HG03439 (cell line): Measurements from ENCODE around the gene INA.
"Not testable (repeated sequence)": the region's sequence is repeated elsewhere in the genome, so short reads cannot be mapped to it uniquely, and the experiment has no call there.

Source experiments
- ATAC-seq: cut with Tn5 transposase; IDR thresholded peaks from one replicate; pipeline ENCODE4 v1.9.1; 2021; ENCODE audit warnings: mild to moderate bottlenecking, moderate library complexity; ENCODE audit not compliant: unreplicated experiment

Gene INA

DNA sequence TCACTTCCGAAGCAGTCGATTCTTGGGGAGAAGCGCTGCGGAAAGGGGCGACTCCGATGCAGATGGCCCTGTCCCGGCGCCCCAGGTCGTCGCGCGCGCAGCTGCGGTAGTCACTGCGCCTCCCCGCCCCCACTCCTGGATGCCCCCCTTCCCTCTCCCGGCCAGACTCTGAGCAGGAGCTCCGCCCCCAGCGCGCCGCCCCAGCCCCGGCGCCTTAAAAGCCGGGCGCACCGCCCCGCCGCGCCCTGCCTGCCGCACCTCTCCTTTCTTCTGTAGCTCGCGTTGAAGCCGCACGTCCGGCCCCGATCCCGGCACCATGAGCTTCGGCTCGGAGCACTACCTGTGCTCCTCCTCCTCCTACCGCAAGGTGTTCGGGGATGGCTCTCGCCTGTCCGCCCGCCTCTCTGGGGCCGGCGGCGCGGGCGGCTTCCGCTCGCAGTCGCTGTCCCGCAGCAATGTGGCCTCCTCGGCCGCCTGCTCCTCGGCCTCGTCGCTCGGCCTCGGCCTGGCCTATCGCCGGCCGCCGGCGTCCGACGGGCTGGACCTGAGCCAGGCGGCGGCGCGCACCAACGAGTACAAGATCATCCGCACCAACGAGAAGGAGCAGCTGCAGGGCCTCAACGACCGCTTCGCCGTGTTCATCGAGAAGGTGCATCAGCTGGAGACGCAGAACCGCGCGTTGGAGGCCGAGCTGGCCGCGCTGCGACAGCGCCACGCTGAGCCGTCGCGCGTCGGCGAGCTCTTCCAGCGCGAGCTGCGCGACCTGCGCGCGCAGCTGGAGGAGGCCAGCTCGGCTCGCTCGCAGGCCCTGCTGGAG lies at the start of gene INA:
TSS of gene INA (plus strand) at position 243 of the 817 bp plus-strand sequence. CDS start at position 317, 74 bp downstream.
- ATAC-seq = no peak

DNA sequence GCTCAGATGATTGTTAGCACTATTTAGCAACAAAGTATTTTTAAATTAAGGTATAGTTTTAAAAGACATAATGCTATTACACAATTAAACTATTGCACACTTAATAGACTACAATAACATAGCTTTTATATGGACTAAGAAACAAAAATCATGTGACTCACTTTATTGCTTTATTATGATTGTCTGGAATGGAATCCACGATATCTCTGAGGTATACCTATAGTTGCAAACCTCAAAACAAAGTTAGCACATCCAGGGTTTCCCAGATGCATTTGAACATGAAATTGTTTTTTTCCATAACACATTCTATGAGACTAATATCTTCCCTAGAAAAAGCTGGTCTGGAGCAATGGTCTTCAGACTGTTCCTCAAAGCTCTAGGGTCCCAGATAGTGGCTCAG lies 49.5 kb upstream of the INA start:
- no peak for ATAC-seq

DNA sequence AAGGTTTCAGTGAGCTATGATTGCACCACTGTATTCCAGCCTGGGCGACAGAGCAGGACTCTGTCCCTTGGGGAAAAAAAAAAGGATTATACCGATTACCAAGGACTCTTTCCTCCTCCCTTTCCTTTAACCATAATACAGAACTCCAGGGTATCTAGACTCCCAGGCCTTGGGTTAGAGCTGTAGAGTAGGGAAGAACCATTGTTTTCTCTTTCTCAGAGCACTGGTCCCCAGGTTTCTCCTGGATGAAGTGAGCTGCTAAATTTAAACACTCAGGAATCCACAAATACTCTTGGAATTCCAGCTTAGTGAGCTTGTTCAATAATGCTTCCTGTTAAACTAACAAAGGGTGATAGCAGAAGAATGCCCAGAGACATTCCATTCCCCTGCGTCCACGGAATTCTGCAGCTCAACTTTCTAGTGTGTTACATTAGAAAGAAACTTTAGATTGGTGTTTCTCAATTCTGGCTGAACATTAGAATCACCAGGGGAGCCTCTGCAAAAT lies 45.8 kb upstream of the INA start:
- ATAC-seq = no peak

DNA sequence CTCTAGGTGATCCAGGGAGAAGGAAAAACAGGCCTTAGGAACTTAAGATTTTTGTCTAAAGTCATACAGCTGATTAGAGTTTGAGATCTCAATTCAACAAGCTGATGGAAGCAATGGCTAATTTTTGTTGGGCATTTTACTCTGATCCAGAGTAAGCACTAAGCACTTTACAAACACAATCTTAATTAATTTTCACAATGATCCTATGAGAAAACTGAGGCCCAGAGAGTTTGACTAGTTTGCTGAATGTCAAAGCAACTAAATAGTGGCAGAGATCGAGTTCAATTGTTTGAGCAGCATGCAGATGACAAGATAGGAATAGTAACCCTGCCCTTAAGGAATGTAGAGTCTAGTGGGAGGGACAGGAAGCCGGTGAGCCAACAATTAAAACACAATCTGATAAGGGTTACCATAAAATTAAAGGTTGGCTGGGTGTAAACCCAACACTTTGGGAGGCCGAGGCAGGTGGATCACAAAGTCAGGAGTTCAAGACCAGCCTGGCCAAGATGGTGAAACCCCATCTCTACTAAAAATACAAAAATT lies 44.7 kb upstream of the INA start:
- no peak for ATAC-seq

DNA sequence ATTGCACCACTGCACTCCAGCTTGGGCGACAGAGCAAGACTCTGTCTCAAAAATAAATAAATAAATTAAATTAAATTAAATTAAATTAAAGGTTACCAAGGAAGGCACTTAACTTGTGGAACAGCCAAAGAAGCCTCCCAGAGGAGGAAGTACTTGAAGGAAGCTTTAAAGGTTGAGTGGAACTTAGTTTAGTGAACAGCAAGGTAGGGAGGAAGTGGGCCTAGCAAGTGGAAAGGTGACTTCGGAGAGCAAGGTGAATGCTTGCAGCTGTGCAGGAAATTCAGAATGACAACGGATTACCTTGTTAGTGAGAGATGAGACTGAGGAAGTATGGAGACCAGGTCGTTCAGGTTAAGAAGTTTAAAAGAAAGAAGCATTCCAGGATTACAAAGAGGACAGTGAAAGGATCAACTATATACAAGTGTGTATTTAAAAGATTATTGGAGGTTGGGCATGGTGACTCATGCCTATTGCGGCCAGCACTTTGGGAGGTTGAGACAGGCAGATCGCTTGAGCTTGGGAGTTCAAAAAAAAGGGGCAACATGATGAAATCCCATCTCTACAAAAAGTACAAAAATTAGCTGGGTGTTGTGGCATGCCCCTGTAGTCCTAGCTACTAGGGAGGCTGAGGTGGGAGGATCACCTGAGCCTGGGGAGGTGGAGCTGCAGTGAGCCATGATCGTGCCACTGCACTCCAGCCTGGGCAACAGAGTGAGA lies 44.0 kb upstream of the INA start:
- ATAC-seq = no peak

DNA sequence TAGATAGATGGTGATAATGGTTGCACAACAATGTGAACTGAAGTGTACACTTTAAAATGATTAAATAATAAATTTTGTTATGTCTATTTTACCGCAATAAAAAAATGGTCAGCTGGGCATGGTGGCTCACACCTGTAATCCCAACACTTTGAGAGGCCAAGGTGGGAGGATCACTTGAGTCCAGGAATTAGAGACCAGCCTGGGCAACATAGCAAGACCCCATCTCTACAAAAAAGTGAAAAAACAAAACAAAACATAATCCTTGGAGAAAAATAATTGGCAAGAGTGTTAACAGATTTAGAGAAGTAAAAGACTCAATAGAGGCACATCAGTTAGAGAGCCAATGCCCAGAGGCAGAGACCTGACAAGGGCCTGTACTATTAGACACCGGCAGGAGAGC lies 41.2 kb upstream of the INA start:
- no peak for ATAC-seq

DNA sequence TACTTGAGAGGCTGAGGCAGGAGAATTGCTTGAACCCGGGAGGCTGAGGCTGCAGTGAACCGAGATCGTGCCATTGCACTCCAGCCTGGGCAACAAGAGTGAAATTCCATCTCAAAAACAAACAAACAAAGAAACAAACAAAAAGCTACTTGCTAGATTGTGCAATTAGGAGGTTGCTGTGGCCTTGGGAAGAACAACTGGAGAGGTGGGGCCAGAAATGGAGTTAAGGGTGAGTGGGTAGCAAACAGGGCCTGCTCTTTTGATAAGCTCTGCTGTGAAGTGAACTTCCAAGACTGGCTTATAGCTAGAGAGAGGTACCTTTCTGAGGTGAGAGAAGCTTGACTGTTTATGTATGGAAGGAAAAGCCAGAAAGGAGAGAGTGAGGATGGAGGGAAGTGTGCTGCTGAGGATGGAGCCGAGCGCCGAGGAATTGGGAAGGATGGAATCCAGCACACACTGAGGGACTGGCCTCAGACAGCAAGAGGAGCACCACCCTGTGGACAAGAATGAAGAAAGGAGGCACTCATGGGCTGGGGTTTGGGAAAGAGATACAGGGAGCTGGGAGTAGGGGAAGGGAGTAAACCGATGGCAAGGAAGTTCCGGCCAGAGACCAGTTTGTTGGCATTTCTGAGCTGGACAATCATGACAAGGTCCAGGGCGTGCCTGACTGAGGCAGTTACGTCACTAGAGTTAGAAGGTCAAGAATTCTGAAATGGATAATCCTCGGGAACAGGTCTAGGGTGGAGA lies 38.3 kb upstream of the INA start:
- ATAC-seq = no peak

DNA sequence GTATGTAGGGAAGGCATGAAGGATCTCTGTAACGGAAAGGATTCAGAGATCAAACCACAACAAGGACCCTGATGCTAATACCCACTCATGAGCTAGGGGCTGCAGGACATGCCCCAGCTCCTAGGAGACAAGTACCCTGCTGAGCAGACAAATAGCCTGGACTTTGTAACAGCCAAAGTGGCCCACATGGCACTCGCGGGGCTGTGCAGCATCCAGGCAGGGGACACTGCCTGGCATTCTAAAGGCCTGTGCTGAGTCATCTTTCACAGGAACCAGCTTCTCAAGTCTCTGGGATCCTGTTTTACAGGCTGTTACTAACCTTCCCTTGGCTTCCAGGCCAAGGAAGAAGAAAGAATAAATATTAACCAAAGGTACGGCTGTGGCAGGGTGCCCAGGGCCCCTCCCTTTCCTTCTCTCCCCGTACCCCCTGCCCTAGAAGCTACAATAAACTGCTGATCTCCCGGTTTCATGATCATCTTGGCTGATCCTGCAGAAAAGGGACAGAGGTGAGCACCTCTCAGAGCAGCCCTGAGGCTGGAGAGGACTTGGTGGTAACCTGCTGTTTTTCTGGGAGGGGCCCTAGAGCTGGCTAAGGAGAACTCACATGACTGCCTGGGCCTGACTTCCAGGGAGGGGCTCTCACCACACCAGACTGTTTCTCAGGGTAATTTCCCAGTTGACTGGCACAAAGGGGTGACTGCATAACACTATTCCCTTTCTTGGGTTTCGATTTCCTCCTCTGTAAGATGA lies 35.5 kb upstream of the INA start:
- no peak for ATAC-seq

DNA sequence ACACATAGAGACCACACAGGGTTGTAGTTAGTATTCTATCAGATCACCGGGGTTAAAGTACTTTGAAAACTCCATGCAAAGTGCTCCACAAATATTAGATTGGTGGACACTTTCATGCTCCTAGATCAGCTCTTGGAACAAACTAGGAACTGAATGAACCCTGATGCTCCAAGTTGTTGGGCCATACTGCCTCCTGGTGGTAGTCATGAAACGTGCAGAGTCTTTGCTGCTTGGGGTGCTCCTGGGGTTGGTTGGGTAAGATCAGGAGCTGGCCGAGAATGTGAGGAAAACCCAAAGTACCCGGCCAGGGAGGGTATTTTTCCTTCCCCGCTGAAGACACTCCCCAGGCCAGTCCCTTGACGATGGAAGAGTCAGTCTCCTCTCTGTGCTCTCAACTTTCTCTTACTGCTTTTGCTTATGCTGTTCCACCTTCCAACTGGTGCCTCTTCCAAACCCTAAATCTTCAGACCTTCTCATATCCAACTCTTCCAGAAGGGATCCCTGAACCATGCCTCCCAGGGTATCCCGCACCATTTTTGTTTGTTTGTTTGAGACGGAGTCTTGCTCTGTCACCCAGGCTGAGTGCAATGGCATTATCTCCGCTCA lies 32.2 kb upstream of the INA start:
- no peak for ATAC-seq

DNA sequence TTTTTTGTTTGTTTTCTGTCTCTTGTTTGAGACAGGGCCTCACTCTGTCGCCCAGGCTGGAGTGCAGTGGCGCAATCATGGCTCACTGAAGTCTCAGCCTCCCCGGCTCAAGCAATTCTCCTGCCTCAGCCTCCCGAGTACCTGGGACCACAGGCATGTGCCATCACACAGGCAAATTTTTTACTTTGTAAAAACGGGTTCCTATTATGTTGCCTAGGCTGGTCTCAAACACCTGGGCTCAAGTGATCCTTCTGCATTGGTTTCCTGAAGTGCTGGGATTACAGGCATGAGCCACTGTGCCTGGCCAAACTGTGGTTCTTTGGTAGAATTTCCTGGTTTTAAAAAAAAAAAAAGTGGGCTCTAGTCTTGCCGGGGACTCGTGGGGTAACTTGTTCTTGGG lies 31.4 kb upstream of the INA start, which contains the start of gene RPEL1:
TSS of gene RPEL1 (plus strand) at position 301 of the 400 bp plus-strand sequence. CDS start 110 bp downstream, outside the sequence.
- not testable (repeated sequence) for ATAC-seq

DNA sequence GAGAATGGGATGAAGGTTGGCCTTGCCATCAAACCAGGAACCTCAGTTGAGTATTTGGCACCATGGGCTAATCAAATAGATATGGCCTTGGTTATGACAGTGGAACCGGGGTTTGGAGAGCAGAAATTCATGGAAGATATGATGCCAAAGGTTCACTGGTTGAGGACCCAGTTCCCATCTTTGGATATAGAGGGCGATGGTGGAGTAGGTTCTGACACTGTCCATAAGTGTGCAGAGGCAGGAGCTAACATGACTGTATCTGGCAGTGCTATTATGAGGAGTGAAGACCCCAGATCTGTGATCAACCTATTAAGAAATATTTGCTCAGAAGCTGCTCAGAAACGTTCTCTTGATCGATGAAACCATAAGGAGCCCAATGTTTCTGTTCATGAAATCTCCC lies 30.6 kb upstream of the INA start:
- no peak for ATAC-seq

DNA sequence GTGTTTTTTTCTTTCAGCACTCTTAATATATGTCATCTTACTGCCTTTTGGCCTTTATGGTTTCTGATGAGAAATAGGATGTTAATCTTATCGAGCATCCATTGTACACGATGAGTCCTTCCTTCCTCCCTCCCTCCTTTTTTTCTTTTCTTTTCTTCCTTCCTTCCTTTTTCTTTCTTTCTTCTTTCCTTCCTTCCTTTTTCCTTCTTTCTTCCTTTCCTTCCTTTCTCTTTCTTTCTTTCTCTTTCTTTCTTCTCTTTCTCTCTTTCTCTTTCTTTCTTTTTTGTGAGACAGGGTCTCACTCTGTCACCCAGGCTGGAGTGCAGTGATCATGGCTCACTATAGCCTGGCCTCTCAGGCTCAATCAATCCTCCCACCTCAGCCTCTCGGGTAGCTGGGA lies 22.8 kb upstream of the INA start:
- ATAC-seq = no peak

DNA sequence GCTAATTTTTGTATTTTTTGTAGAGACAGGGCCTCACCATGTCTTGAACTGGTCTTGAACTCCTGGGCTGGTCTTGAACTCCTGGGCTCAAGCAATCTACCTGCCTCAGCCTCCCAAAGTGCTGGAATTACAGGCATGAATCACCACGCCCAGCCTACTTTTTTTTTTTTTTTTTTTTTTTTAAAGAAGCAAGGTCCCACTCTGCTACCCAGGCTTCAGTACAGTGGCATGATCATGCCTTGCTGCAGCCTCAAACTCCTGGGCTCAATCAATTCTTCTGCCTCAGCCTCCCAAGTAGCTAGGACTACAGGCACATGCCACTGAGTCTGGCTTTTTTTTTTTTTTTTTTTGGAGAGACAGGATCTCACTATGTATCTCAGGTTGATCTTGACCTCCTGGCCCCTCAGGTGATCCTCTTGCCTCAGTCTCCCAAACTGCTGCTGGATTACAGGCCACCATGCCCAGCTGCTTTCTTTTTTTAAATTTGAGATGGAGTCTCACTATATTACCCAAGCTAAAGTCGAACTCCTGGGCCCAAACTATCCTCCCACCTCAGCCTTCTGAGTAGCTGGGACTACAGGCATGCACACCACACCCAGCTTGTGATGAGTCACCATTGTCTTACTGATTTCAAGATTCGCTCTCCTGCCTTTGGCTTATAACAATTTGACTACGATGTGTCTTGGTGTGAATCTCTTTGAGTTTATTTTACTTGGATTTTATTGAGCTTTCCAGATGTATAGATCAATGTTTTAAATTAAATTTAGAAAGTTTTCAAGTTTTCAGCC lies 22.2 kb upstream of the INA start:
- no peak for ATAC-seq

DNA sequence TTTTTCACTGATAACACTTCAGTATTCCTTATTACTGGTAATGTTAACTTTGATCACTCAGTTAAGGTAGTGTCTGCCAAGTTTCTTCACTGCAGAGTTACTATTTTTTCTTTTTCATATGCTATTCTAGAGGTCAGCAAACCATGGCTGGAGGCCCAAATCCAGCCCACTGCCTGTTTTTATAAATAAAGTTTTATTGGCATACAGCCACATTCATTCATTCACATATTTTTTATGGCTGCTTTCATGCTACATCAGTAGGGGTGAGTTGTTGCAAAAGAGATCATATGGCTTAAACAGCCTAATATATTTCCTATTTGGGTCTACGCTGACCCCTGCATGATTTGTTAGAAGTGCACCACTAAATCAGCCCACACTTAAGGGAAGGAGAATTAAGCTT lies 20.3 kb upstream of the INA start:
- ATAC-seq = no peak

DNA sequence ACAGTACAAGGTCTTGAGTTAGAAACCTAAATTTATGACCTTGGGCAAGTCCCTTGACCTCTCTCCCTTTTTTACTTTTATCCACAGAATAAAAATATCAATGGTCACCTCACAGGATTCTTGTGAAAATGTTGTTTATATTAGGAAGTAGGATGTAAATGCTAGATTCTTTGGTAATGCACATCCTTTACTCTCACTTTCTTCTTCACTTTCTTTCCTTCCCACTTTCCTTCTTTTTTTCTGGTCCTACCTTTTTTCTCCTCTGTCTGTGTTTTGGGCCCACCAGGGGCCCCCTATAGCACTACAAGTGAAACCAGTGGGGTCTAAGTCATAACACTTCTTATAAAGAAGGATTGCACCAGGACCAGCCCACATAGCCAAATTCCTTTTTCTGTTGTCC lies 19.1 kb upstream of the INA start:
- no peak for ATAC-seq

DNA sequence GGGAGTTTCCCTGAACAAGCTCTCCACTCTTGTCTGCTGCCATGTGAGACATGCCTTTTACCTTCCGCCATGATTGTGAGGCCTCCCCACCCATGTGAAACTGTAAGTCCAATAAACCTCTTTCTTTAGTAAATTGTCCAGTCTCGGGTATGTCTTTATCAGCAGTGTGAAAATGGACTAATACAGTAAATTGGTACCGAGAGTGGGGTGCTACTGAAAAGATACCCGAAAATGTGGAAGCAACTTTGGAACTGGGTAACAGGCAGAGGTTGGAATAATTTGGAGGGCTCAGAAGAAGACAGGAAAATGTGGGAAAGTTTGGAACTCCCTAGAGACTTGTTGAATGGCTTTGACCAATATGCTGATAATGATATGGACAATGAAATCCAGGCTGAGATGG lies 18.0 kb upstream of the INA start:
- not testable (repeated sequence) for ATAC-seq

DNA sequence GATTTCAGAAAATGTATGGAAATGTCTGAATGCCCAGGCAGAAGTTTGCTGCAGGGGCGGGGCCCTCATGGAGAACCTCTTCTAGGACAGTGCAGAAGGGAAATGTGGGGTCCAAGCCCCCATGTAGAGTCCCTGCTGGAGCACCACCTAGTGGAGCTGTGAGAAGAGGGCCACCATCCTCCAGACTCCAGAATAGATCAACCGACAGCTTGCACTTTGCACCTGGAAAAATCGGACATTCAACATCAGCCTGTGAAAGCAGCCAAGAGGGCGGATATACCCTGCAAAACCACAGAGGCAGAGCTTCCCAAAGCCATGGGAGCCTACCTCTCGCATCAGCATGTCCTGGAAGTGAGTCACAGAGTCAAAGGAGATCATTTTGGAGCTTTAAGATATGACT lies 16.9 kb upstream of the INA start:
- no peak for ATAC-seq

DNA sequence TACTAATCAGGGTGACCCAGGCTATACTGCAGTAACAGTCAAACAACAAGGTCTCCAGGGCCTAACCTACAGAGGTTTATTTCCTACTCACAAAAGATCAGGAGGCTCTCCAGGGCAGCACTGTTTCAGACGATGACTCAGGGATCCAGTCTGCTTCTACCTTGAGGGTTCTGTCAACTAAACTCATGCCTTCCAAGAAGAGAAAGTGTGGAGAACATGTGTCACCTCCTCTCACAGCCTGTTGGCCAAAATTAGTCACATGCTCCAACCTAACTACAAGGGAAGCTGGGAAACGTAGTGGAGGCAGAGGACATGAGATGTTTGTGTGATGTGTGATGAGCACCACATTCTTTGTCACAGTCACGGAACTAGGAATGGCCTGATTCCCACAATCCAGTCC lies 14.7 kb upstream of the INA start:
- no peak for ATAC-seq

DNA sequence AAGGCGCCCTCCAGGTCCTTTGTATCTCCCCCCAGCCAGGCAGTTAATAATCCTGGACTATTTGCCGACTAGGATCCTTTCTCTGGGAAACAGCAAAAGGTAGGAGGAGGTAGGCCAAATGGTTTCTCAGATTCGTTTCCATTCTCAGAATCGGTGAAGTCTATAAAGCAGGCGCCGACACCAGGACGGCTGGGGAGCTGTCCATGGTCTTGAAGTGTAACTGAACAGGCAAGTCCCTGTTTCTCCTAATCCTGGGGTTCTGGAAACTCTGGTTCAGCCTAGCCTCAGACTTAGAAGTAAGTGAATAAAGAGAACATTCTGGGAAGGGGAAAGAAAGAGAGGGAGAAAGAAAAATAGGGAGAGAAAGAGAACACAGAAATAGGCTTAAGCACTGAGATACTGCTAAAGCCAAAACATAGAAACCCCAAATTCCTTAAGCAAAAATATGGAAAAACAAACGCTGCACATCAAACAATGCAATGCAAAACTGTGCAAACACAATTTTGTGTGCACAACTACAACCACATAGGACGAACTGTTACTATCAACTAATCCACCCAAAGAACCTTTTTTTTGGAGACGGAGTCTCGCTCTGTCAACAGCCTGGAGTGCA lies 11.1 kb upstream of the INA start:
- no peak for ATAC-seq
